OCI-LY1 (cell line): Measurements from ENCODE around the gene TSEN54.

ENCODE experiments used
- H2AFZ ChIP-seq: fragments of 200-600 bp; sonication (generic), shearing (Covaris generic); 2 replicates; pipeline ENCODE4 v1.6.0; 2014; ENCODE audit warnings: antibody characterized with exemption, mild to moderate bottlenecking, low read length
- H3F3A ChIP-seq: fragments of 200-600 bp; sonication (generic), shearing (Covaris generic); 2 replicates; pipeline ENCODE4 v1.6.0; 2014; ENCODE audit warnings: mild to moderate bottlenecking, antibody characterized with exemption, low read length, moderate library complexity; ENCODE audit not compliant: insufficient read depth
- H3K27ac ChIP-seq: fragments of 200-600 bp; sonication (generic); 2 replicates; pipeline ENCODE4 v1.5.1; 2014; ENCODE audit warnings: low read length, mixed run types, mild to moderate bottlenecking, low read depth; ENCODE audit not compliant: poor library complexity, severe bottlenecking
- H3K27me3 ChIP-seq: fragments of 200-600 bp; sonication (generic); 2 replicates; pipeline ENCODE4 v1.6.0; 2014; ENCODE audit warnings: antibody characterized with exemption, mild to moderate bottlenecking, low read length, moderate library complexity; ENCODE audit not compliant: insufficient read depth
- H3K36me3 ChIP-seq: fragments of 200-600 bp; sonication (generic); 2 replicates; pipeline ENCODE4 v1.6.1; 2014; ENCODE audit warnings: mild to moderate bottlenecking, antibody characterized with exemption, low read length, moderate library complexity, mixed read lengths; ENCODE audit not compliant: insufficient read depth
- H3K4me1 ChIP-seq: fragments of 200-600 bp; sonication (generic); 2 replicates; pipeline ENCODE4 v1.5.1; 2014; ENCODE audit warnings: mild to moderate bottlenecking, low read length, moderate library complexity; ENCODE audit not compliant: insufficient read depth, severe bottlenecking
- H3K4me2 ChIP-seq: fragments of 200-600 bp; sonication (generic), shearing (Covaris generic); 2 replicates; pipeline ENCODE4 v1.6.1; 2014; ENCODE audit warnings: low read length
- H3K4me3 ChIP-seq: fragments of 200-600 bp; sonication (generic); 2 replicates; pipeline ENCODE4 v1.5.1; 2014; ENCODE audit warnings: low read length, low read depth, mild to moderate bottlenecking, mixed read lengths; ENCODE audit not compliant: poor library complexity, severe bottlenecking
- H3K79me2 ChIP-seq: fragments of 200-600 bp; shearing (Covaris generic); 2 replicates; pipeline ENCODE4 v1.6.1; 2016; ENCODE audit warnings: mixed run types, low read length, mixed read lengths; ENCODE audit not compliant: insufficient read depth
- H3K9ac ChIP-seq: fragments of 200-600 bp; sonication (generic), shearing (Covaris generic); 2 replicates; pipeline ENCODE4 v1.6.1; 2014; ENCODE audit warnings: mild to moderate bottlenecking, low read length, mixed read lengths
- H3K9me2 ChIP-seq: fragments of 200-600 bp; sonication (generic), shearing (Covaris generic); 2 replicates; pipeline ENCODE4 v1.6.1; 2014; ENCODE audit warnings: low read depth, mild to moderate bottlenecking, low read length, mixed read lengths
- H3K9me3 ChIP-seq: fragments of 200-600 bp; shearing (Covaris generic); 2 replicates; pipeline ENCODE4 v1.6.1; 2014; ENCODE audit warnings: low read length, mixed read lengths
- H4K20me1 ChIP-seq: fragments of 200-600 bp; sonication (generic), shearing (Covaris generic); 2 replicates; pipeline ENCODE4 v1.6.0; 2016; ENCODE audit warnings: mild to moderate bottlenecking, low read length; ENCODE audit not compliant: insufficient read depth
- EZH2 ChIP-seq: fragments of 200-600 bp; sonication (generic), shearing (Covaris generic); IDR thresholded peaks from 2 replicates; pipeline ENCODE4 v1.8.0; 2017; ENCODE audit warnings: borderline replicate concordance, mixed run types, mild to moderate bottlenecking, antibody characterized with exemption, low read length, moderate library complexity, mixed read lengths
- TF ChIP-seq, protein P1 (sequence below): fragments of 200-600 bp; sonication (generic), shearing (Covaris generic); IDR thresholded peaks from 2 replicates; pipeline ENCODE4 v1.5.1; 2017; ENCODE audit warnings: mild to moderate bottlenecking, antibody characterized with exemption, low read length, moderate library complexity, mixed read lengths

TSEN54 gene

GRCh38 chr17:75503976-75504346 lies 12.4 kb upstream of the TSEN54 start:
- Histone ChIP-seq H3K79me2 (no peaks in the 10 kb centered on the region), H3K4me1 (no peaks in the 10 kb centered on the region), H3F3A (no peaks in the 10 kb centered on the region), H3K9me3 (no peaks in the 10 kb centered on the region), H3K27me3 (peaks cover 13% of the 10 kb centered on the region), H2AFZ (no peak overlapping the region), H3K9ac (no peak overlapping the region), H3K36me3 (peaks cover 7% of the 10 kb centered on the region; the same call in 1 of the 2 replicates), H4K20me1 (no peaks in the 10 kb centered on the region), H3K9me2 (no peaks in the 10 kb centered on the region), H3K27ac (no peak overlapping the region), H3K4me3 (no peak overlapping the region), H3K4me2 (no peak overlapping the region)
- TF ChIP-seq, protein P1, sequence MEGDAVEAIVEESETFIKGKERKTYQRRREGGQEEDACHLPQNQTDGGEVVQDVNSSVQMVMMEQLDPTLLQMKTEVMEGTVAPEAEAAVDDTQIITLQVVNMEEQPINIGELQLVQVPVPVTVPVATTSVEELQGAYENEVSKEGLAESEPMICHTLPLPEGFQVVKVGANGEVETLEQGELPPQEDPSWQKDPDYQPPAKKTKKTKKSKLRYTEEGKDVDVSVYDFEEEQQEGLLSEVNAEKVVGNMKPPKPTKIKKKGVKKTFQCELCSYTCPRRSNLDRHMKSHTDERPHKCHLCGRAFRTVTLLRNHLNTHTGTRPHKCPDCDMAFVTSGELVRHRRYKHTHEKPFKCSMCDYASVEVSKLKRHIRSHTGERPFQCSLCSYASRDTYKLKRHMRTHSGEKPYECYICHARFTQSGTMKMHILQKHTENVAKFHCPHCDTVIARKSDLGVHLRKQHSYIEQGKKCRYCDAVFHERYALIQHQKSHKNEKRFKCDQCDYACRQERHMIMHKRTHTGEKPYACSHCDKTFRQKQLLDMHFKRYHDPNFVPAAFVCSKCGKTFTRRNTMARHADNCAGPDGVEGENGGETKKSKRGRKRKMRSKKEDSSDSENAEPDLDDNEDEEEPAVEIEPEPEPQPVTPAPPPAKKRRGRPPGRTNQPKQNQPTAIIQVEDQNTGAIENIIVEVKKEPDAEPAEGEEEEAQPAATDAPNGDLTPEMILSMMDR, result no peak
- no peak for TF ChIP-seq EZH2

GRCh38 chr17:75504347-75505151 lies 11.8 kb upstream of the TSEN54 start:
- no peak for TF ChIP-seq EZH2
- TF ChIP-seq, protein P1, result peak; percentile 84
- Histone ChIP-seq H3K9ac (no peak overlapping the region), H3K79me2 (no peaks in the 10 kb centered on the region), H3K27ac (no peak overlapping the region), H3K36me3 (peaks cover 2% of the 10 kb centered on the region; the same call in 1 of the 2 replicates), H2AFZ (no peak overlapping the region), H3K4me1 (no peaks in the 10 kb centered on the region), H3K4me3 (no peak overlapping the region), H3K9me2 (no peaks in the 10 kb centered on the region), H4K20me1 (no peaks in the 10 kb centered on the region), H3F3A (no peaks in the 10 kb centered on the region), H3K27me3 (peaks cover 13% of the 10 kb centered on the region), H3K9me3 (no peaks in the 10 kb centered on the region), H3K4me2 (no peak overlapping the region)

- no peaks in the 10 kb centered on the region for H3K79me2 ChIP-seq
- no peaks in the 10 kb centered on the region for H3K9me2 ChIP-seq
- H3K27me3 ChIP-seq, result peaks cover 15% of the 10 kb centered on the region
- H3K4me1 ChIP-seq, result no peaks in the 10 kb centered on the region
- H3K36me3 ChIP-seq, result no peaks in the 10 kb centered on the region
- H3K27ac ChIP-seq, result no peak overlapping the region
- H2AFZ ChIP-seq, result no peak overlapping the region
- H4K20me1 ChIP-seq, result no peaks in the 10 kb centered on the region
- H3K4me2 ChIP-seq, result no peak overlapping the region
- no peaks in the 10 kb centered on the region for H3K9me3 ChIP-seq
- TF ChIP-seq EZH2, result no peak
- TF ChIP-seq, protein P1, result peak; percentile 17; the same call in 1 of the 2 replicates
- no peaks in the 10 kb centered on the region for H3F3A ChIP-seq
- no peak overlapping the region for H3K4me3 ChIP-seq
- no peak overlapping the region for H3K9ac ChIP-seq
Measured at GRCh38 chr17:75505152-75505409, 11.2 kb upstream of the TSEN54 start.
